ENCODE data around the gene ZSWIM8.
"Not testable (repeated sequence)": the region's sequence is repeated elsewhere in the genome, so short reads cannot be mapped to it uniquely, and the experiment has no call there.

The ZSWIM8 gene

DNA sequence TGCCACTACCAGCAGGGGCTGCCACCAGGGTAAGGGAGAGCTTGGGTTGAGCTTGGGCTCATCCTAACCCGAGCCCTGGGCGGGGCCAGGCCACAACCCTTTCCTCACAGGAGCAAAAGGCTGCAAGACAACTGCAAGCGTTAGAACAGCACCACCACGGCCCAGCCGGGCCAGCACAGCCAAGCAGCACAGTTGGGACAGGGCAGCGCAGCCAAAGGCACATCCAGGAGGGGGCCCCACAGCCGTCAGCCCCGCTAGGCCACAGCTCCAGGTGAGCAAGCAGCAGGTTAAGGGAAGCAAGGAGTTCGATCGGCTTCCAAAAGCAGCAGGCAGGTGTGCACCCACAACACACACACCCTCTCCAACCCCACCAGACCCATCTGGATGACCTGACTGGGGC lies 33.0 kb downstream of the ZSWIM8 start:
- peak overlapping the region; percentile 50 for H3K27ac ChIP-seq
- TF ChIP-seq, protein P1, sequence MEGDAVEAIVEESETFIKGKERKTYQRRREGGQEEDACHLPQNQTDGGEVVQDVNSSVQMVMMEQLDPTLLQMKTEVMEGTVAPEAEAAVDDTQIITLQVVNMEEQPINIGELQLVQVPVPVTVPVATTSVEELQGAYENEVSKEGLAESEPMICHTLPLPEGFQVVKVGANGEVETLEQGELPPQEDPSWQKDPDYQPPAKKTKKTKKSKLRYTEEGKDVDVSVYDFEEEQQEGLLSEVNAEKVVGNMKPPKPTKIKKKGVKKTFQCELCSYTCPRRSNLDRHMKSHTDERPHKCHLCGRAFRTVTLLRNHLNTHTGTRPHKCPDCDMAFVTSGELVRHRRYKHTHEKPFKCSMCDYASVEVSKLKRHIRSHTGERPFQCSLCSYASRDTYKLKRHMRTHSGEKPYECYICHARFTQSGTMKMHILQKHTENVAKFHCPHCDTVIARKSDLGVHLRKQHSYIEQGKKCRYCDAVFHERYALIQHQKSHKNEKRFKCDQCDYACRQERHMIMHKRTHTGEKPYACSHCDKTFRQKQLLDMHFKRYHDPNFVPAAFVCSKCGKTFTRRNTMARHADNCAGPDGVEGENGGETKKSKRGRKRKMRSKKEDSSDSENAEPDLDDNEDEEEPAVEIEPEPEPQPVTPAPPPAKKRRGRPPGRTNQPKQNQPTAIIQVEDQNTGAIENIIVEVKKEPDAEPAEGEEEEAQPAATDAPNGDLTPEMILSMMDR (IDR thresholded peaks at IDR 0.05): no peak
- no peak for TF ChIP-seq ZFX (IDR thresholded peaks at IDR 0.05; ENCODE audit: borderline replicate concordance)

DNA sequence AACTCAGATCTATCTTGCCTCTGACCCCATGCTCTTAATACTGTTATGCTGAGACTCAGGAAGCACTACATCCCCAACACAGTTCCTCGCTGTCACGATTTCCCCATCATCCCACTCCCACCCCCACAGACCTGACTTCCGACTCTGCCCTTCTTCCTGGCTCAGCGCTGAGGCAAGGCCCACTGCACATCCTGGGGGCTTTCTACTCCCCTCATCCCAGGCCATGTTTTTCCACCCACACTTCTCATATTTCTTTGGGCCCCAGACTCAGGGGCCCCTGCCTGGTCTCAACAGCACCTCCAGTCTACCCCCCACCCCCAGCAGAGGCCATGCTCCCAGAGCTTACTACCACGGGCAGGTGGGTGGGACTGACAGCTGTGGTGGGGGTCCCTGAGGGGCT lies 33.7 kb downstream of the ZSWIM8 start:
- no peak for TF ChIP-seq ZFX (IDR thresholded peaks at IDR 0.05; ENCODE audit: borderline replicate concordance)
- TF ChIP-seq, protein P1 (IDR thresholded peaks at IDR 0.05): no peak
- H3K27ac ChIP-seq: peak overlapping the region; percentile 50

DNA sequence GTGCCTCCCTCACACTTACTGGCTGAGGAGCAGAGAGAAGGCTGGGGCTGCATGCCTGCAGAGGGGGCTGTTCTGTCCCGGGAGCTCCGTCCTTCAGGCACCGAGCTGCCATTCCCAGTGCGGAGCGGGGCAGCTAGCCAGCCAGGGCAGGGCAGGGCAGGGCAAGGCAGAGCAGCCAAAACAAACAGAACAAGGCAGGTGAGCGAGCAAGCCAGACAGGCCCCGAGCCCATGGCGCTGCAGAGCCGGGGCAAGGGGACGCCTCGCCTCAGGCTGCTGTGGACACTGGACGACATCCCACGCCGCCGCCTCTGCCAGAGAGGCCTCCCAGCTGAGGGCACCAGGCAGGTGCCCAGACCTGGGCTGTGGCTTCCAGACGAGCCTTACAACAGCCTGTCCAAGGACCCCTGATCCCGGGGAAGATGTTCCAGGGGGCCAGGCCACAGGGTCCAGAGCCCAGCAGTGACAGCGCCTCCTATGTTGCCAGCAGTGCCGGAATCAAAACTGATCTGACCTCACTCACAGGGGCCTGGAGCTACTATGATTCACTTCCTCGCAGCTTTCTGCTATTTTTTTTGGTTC lies 34.2 kb downstream of the ZSWIM8 start:
- TF ChIP-seq ZFX (IDR thresholded peaks at IDR 0.05; ENCODE audit: borderline replicate concordance): no peak
- TF ChIP-seq, protein P1 (IDR thresholded peaks at IDR 0.05): peak; percentile 73
- peak overlapping the region; percentile 50 for H3K27ac ChIP-seq

DNA sequence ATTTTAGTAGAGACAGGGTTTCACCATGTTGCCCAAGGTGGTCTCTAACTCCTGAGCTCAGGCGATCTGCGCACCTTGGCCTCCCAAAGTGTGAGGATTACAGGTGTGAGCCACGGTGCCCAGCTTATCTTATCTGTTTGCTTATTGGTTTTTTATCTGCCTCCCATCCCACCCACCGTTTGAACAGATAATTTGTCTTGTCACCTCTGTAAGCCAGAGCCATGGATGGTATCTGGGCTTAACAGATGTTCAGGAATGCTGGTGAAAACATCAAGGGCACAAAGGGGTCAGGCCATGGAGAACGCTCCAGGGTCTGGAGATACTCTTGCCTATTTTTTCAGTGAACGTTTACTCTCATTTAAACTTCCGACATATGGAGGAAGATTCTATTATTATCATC lies 38.0 kb downstream of the ZSWIM8 start:
- TF ChIP-seq, protein P1 (IDR thresholded peaks at IDR 0.05): no peak
- TF ChIP-seq ZFX (IDR thresholded peaks at IDR 0.05; ENCODE audit: borderline replicate concordance): no peak
- no peak overlapping the region for H3K27ac ChIP-seq

DNA sequence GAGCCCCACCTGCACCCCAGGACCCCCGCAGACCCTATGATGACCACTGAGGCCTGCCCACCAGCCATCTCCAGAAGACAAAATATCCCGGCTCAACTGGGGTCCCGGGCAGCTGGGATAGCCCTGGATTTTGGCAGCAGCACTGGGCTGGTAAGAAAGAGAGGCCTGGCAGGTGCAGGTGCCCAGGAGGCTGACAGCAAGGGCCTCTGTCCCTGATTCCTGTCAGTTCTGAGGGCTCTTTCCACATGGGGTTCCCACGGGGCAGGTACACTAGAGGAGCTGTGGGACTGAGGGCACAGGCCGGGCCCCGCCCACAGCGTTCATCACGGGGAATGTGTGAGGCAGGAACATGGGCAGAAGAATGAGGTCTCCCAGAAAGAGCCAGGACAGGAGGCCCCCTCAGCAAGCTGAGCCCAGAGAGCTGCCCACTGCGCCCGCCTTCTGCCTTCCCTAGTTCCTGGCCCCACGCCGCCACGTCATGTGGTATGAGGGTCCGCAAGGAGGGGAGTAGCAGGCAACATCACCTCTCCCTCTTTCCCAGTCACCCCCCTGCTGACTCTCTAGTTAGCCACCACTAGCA lies 38.8 kb downstream of the ZSWIM8 start:
- no peak overlapping the region for H3K27ac ChIP-seq
- TF ChIP-seq ZFX (IDR thresholded peaks at IDR 0.05; ENCODE audit: borderline replicate concordance): no peak
- TF ChIP-seq, protein P1 (IDR thresholded peaks at IDR 0.05): no peak

DNA sequence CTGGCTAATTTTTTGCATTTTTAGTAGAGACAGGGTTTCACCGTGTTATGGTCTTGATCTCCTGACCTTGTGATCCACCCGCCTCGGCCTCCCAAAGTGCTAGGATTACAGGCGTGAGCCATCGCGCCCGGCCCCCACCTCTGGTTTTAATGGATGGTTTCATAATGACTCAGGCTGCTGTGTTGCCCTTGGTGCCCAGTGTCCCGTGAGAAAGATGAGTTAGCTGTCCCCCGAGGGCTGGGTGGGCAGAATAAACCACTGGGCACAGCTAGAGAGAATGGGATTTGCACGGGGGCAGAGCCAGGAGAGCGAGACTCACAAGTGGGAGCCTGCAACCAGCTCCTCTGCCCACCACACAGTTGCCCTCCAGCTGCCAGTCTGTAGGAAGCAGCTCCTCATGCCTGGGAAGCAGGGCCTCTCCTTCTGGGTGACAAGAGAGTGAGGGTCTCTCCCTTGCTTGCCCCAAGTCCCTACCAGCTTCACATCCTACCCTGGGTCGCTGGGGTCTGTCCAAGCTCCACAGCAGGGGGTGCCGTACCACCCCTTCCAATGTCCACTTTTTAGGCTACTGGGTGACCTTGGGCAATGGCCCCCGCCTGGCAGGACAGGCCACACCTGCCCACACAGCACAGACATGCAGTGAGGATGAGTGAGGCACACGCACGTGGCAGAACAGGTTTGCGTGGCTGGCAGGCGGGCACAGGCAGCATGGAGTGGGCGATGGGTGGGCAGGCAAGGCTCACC lies 42.1 kb downstream of the ZSWIM8 start:
- TF ChIP-seq, protein P1 (IDR thresholded peaks at IDR 0.05): no peak
- TF ChIP-seq ZFX (IDR thresholded peaks at IDR 0.05; ENCODE audit: borderline replicate concordance): no peak
- no peak overlapping the region for H3K27ac ChIP-seq

DNA sequence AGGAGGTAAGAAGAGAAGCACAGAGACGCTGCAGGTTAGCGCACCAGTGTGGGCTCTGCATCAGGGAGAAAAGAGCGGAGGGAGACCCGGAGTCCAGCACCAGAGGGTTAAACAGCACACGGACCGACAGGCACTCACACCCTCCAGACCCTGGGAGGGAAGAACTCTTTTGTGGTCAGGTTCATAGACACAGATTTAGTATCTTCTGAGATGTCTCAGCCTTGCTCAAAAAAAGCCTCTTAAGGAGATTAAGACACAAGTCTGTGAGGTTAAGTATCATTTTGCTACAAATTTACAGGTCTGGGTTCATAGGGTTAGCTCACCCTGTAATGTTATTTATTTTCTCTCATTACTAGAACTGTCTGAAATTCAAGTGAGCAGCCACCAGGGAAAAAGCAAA lies 42.8 kb downstream of the ZSWIM8 start:
- H3K27ac ChIP-seq: no peak overlapping the region
- TF ChIP-seq ZFX (IDR thresholded peaks at IDR 0.05; ENCODE audit: borderline replicate concordance): no peak
- TF ChIP-seq, protein P1 (IDR thresholded peaks at IDR 0.05): no peak

DNA sequence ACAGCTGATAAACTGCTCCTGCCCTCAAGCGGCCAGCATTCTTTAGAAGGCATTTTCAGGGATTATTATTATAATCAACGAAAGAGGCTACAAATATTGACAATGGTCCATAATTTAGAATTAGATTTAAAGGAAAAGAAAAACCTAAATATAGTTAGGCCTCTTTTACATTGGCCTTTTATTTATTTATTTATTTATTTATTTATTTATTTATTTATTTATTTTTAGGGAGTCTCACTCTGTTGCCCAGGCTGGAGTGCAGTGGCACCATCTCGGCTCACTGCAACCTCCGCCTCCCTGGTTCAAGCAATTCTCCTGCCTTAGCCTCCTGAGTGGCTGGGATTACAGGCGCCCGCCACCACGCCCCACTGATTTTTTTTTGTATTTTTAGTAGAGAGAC lies 43.7 kb downstream of the ZSWIM8 start:
- not testable (repeated sequence) for H3K27ac ChIP-seq
